Keratinocyte (primary cell): ENCODE data around the gene PGAP3. TPM values are rescaled to one million over a fixed set of nuclear protein-coding genes. Genes with fewer than 3 reads are reported as not detected.

Source experiments
- DNase-seq: peaks from one replicate; pipeline ENCODE4 v3.0.0-alpha.2; 2011; ENCODE audit warnings: low read depth, missing footprints, low spot score
- FAIRE-seq: peaks from 2 replicates; lab custom pipeline; 2011; peaks lifted over from hg19 to GRCh38; lab: Jason Lieb, UNC
- H2AFZ ChIP-seq: 2 replicates; pipeline ENCODE4 v1.6.0; 2012; ENCODE audit warnings: low read length, control low read depth, inconsistent platforms; ENCODE audit not compliant: control insufficient read depth
- H3K27ac ChIP-seq: 2 replicates; pipeline ENCODE4 v1.5.1; 2011; ENCODE audit warnings: low read length; ENCODE audit not compliant: control insufficient read depth, insufficient read depth
- H3K27me3 ChIP-seq: 3 replicates; pipeline ENCODE4 v1.6.0; 2011; ENCODE audit warnings: low read length; ENCODE audit not compliant: control insufficient read depth, insufficient read depth; ENCODE audit errors: extremely low read depth
- H3K36me3 ChIP-seq, 2 experiments: 2 replicates in 1 of 2; 3 replicates in 1 of 2; pipeline ENCODE4 v1.5.1; 2011; ENCODE audit warnings: low read length in 2 of 2, mild to moderate bottlenecking in 1 of 2; ENCODE audit not compliant: control insufficient read depth in 2 of 2, insufficient read depth in 2 of 2; ENCODE audit errors: extremely low read depth in 1 of 2
- H3K4me1 ChIP-seq: 3 replicates; pipeline ENCODE4 v1.5.1; 2011; ENCODE audit warnings: low read length; ENCODE audit not compliant: control insufficient read depth, insufficient read depth; ENCODE audit errors: extremely low read depth
- H3K4me2 ChIP-seq: 3 replicates; pipeline ENCODE4 v1.6.0; 2011; ENCODE audit warnings: low read depth, low read length; ENCODE audit not compliant: control insufficient read depth, insufficient read depth; ENCODE audit errors: extremely low read depth
- H3K4me3 ChIP-seq, 3 experiments: fragments of 200-600 bp in 1 of 3; sonication (generic) in 1 of 3; 2 replicates in 2 of 3; 3 replicates in 1 of 3; pipeline ENCODE4 v1.5.1; 2011 to 2016; ENCODE audit warnings: low read length in 3 of 3, mild to moderate bottlenecking in 3 of 3, control low read depth in 2 of 3, inconsistent platforms in 1 of 3, low read depth in 1 of 3, mixed read lengths in 1 of 3, mixed run types in 1 of 3, moderate library complexity in 1 of 3; ENCODE audit not compliant: control insufficient read depth in 2 of 3, insufficient read depth in 2 of 3; ENCODE audit errors: extremely low read depth in 1 of 3
- H3K79me2 ChIP-seq: 2 replicates; pipeline ENCODE4 v1.6.0; 2012; ENCODE audit warnings: low read length; ENCODE audit not compliant: control insufficient read depth, insufficient read depth
- H3K9ac ChIP-seq: 3 replicates; pipeline ENCODE4 v1.6.0; 2011; ENCODE audit warnings: low read length; ENCODE audit not compliant: control insufficient read depth, insufficient read depth; ENCODE audit errors: extremely low read depth
- H3K9me1 ChIP-seq: 3 replicates; pipeline ENCODE4 v1.6.0; 2011; ENCODE audit warnings: low read length; ENCODE audit not compliant: control insufficient read depth, insufficient read depth; ENCODE audit errors: extremely low read depth
- H3K9me3 ChIP-seq: 2 replicates; pipeline ENCODE4 v1.5.1; 2012; ENCODE audit warnings: low read depth, low read length; ENCODE audit not compliant: control insufficient read depth
- H4K20me1 ChIP-seq: 3 replicates; pipeline ENCODE4 v1.6.0; 2011; ENCODE audit warnings: low read length; ENCODE audit not compliant: control insufficient read depth, insufficient read depth; ENCODE audit errors: extremely low read depth
- EZH2 ChIP-seq: IDR thresholded peaks from one replicate; pipeline ENCODE4 v1.6.1; 2012; ENCODE audit warnings: inconsistent platforms, mild to moderate bottlenecking, low read length, moderate library complexity
- dilution Hi-C: fragments of 300-500 bp; cut with MboI; formaldehyde crosslinking; loops from one replicate; pipeline ENCODE4 v1.7.0; 2020; ENCODE audit warnings: low sequenced_read_pairs; ENCODE audit not compliant: extremely low pct_ligation_motif_present
- polyA plus RNA-seq, 5 experiments: library from polyadenylated mRNA; depleted of rRNA in 3 of 5; stranded (reverse) in 3 of 5; stranded (forward) in 1 of 5; unstranded in 1 of 5; fragments of >200 nt; gene quantifications; 1 replicate in 1 of 5; 2 replicates in 3 of 5; 3 replicates in 1 of 5; pipeline versions ENCODE4 v1.2.1 to v1.2.3, GENCODE V29; 2011 to 2012; ENCODE audit warnings: missing spikeins in 2 of 5, low read depth in 1 of 5, low replicate concordance in 1 of 5
- TF ChIP-seq, protein P1 (sequence below), 3 experiments: IDR thresholded peaks in 1 of 3; conservative IDR thresholded peaks in 1 of 3; optimal IDR thresholded peaks in 1 of 3; 2 replicates in 2 of 3; 3 replicates in 1 of 3; pipeline versions ENCODE3 to v1.5.1; 2011; ENCODE audit warnings: low read length in 3 of 3, mild to moderate bottlenecking in 3 of 3, moderate library complexity in 2 of 3, control low read depth in 1 of 3, inconsistent platforms in 1 of 3; ENCODE audit not compliant: insufficient read depth in 2 of 3; ENCODE audit errors: extremely low read depth in 1 of 3

Gene PGAP3
- polyA plus RNA-seq, 1 donor (not counting 4 experiments of a cell fraction or from before 2014, with no cell fraction given) = 5.6 TPM

DNA sequence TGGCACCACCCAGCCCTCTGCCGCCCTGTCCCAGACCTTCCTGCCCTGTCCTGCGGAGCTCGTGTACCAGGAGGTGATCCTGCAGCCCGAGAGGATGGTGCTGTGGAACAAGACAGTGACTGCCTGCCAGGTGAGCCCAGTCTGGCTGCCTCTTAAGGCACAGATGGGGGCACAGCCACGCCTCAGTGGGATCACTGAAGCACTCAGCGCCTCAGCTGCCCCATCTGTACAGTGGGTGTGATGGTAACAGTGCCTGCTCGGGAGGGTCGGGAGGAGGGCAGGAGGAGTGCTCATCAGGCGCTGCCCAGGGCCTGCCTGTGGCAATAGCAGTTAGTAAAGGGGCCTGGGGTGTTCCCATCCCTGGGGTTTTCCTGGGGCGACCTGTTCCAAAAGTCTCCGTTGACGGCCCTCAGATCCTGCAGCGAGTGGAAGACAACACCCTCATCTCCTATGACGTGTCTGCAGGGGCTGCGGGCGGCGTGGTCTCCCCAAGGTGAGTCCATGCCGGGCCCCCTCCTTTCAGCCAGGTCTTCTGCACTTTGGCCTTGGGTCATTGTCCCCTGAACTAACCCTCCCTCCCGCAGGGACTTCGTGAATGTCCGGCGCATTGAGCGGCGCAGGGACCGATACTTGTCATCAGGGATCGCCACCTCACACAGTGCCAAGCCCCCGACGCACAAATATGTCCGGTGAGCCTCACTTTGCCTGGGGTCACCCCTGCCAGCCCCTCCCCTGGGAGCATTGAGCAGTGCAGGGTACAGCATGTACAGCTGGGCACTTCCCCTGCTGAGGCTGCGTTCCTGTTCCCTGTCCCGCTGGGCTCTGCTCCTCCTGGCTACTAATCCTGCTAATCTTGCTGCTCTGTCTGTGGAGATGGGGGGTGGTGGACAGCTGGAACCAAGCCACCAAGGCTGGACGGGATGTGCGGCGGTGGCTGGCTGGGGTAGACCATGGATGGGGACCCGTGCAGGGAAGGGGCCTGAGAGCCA lies 27.2 kb downstream of the PGAP3 start:
- Histone ChIP-seq H2AFZ (no peak overlapping the region), H4K20me1 (no peaks in the 10 kb centered on the region), H3K9ac (no peak overlapping the region), H3K79me2 (no peaks in the 10 kb centered on the region), H3K27me3 (peaks cover 2% of the 10 kb centered on the region), H3K4me2 (no peak overlapping the region), H3K4me3 (no peak overlapping the region), H3K27ac (no peak overlapping the region), H3K36me3 (peaks cover 6 to 21% of the 10 kb centered on the region in 2 experiments), H3K4me1 (peaks cover 5% of the 10 kb centered on the region), H3K9me3 (no peaks in the 10 kb centered on the region), H3K9me1 (no peaks in the 10 kb centered on the region)
- no peak for TF ChIP-seq EZH2
- TF ChIP-seq, protein P1, sequence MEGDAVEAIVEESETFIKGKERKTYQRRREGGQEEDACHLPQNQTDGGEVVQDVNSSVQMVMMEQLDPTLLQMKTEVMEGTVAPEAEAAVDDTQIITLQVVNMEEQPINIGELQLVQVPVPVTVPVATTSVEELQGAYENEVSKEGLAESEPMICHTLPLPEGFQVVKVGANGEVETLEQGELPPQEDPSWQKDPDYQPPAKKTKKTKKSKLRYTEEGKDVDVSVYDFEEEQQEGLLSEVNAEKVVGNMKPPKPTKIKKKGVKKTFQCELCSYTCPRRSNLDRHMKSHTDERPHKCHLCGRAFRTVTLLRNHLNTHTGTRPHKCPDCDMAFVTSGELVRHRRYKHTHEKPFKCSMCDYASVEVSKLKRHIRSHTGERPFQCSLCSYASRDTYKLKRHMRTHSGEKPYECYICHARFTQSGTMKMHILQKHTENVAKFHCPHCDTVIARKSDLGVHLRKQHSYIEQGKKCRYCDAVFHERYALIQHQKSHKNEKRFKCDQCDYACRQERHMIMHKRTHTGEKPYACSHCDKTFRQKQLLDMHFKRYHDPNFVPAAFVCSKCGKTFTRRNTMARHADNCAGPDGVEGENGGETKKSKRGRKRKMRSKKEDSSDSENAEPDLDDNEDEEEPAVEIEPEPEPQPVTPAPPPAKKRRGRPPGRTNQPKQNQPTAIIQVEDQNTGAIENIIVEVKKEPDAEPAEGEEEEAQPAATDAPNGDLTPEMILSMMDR (optimal IDR thresholded peaks at IDR 0.05 in 1 of 3, IDR thresholded peaks at IDR 0.05 in 1 of 3, conservative IDR thresholded peaks at IDR 0.05 in 1 of 3; ENCODE audit: extremely low read depth in 1 of 3, insufficient read depth in 2 of 3, low read length in 3 of 3) = no peak
- dilution Hi-C loops = no loop called here
- FAIRE-seq (no peak), DNase-seq (no peak)

DNA sequence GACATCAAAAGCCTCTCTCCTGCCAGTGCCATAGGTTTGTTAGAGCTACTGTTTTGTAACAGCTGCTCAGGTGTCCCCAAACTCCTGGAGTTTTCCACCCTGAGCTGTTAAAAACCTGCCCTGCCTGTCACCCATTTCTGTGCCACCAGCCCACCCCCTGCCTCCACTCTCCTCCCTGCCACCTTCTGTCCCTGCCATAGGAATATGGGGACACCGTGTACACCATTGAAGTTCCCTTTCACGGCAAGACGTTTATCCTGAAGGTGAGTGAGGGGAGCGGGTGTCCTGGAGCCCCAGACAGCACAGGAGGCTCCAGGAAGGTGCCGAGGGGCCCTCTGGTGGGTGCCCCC lies 27.9 kb downstream of the PGAP3 start:
- dilution Hi-C loops = no loop called here
- no peaks in the 10 kb centered on the region for H3K9me1 ChIP-seq
- DNase-seq = no peak
- H3K4me1 ChIP-seq = peaks cover 5% of the 10 kb centered on the region
- TF ChIP-seq, protein P1 (optimal IDR thresholded peaks at IDR 0.05 in 1 of 3, IDR thresholded peaks at IDR 0.05 in 1 of 3, conservative IDR thresholded peaks at IDR 0.05 in 1 of 3; ENCODE audit: extremely low read depth in 1 of 3, insufficient read depth in 2 of 3, low read length in 3 of 3) = no peak
- TF ChIP-seq EZH2 = no peak
- H3K79me2 ChIP-seq = no peaks in the 10 kb centered on the region
- H3K4me3 ChIP-seq = no peak overlapping the region
- no peak overlapping the region for H3K27ac ChIP-seq
- no peaks in the 10 kb centered on the region for H4K20me1 ChIP-seq
- peaks cover 6 to 21% of the 10 kb centered on the region in 2 experiments for H3K36me3 ChIP-seq
- no peak overlapping the region for H2AFZ ChIP-seq
- no peak overlapping the region for H3K9ac ChIP-seq
- no peak for FAIRE-seq
- no peak overlapping the region for H3K4me2 ChIP-seq
- no peaks in the 10 kb centered on the region for H3K9me3 ChIP-seq
- H3K27me3 ChIP-seq = no peaks in the 10 kb centered on the region
